ENCODE data around the gene PLPP3.

PLPP3 gene

DNA sequence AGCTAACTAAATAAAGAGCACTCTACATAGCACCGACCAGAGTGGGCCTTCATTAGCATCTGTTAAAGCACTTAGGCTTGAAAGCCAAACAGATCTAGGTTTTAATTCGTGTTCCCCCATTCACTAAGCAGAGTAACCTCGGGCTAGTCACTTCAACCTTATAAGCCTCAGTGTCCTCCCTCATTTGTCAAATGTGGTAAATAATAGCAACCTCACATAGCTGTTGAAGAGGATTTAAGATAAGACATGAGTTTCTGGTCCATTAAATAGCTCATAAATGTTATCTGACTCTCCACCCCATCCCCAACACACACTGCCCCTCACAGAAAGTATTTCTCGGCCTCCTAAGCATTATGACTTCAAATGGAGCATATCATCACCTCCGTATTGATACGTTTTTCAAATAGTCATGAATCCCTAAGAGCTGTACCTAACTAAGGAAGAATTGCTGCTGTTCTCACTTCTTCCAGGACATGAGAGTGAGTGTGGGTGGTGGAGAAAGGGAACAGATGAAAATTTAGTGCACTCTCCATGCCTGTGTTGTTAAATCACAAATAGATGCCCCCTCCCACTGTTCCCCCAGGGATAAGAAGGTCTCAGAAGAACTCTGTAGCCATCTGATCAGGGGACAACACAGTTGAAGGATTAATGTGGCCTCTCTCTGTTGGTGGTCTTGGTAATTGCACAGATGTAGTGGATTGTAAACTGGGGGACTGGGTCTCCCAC is 47.6 kb downstream of the PLPP3 start:
- Histone ChIP-seq H3K9me3 (ENCODE audit: control insufficient read depth, low read depth, low read length) (no peaks in the 10 kb centered on the region), H3K9ac (ENCODE audit: low read length) (no peak overlapping the region), H3K4me3 (ENCODE audit: low read length) (no peak overlapping the region), H3K27ac (ENCODE audit: low read length) (no peak overlapping the region), H3K4me1 (ENCODE audit: control insufficient read depth, low read depth, low read length) (peaks cover 76% of the 10 kb centered on the region), H3K27me3 (ENCODE audit: control insufficient read depth, insufficient read depth, low read length) (no peaks in the 10 kb centered on the region), H3K36me3 (ENCODE audit: control insufficient read depth, low read depth, low read length) (peaks cover 28% of the 10 kb centered on the region)

DNA sequence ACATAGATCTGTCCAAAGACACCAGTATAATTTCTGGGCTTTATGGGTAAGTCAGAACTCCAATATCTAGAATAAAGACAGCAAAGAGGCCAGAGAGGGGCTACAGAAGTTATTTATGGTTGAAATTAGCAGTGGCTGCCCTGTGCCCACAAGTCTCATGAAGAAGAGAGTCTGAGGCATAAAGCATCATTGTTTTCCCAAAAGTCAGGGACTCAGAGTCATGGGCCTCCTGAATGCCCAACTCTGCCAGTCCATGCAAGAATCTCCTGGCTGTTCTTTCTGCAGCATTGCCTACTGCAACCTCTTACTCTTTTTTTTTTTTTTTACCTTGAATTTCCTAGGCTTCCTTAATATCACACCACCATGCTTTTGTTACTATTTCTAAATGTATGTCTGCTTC is 49.6 kb downstream of the PLPP3 start:
- peaks cover 19% of the 10 kb centered on the region for H3K36me3 ChIP-seq (ENCODE audit: control insufficient read depth, low read depth, low read length)
- H3K9ac ChIP-seq (ENCODE audit: low read length), result no peak overlapping the region
- no peaks in the 10 kb centered on the region for H3K9me3 ChIP-seq (ENCODE audit: control insufficient read depth, low read depth, low read length)
- H3K4me3 ChIP-seq (ENCODE audit: low read length), result no peak overlapping the region
- H3K4me1 ChIP-seq (ENCODE audit: control insufficient read depth, low read depth, low read length), result peaks cover 61% of the 10 kb centered on the region
- no peaks in the 10 kb centered on the region for H3K27me3 ChIP-seq (ENCODE audit: control insufficient read depth, insufficient read depth, low read length)
- no peak overlapping the region for H3K27ac ChIP-seq (ENCODE audit: low read length)

DNA sequence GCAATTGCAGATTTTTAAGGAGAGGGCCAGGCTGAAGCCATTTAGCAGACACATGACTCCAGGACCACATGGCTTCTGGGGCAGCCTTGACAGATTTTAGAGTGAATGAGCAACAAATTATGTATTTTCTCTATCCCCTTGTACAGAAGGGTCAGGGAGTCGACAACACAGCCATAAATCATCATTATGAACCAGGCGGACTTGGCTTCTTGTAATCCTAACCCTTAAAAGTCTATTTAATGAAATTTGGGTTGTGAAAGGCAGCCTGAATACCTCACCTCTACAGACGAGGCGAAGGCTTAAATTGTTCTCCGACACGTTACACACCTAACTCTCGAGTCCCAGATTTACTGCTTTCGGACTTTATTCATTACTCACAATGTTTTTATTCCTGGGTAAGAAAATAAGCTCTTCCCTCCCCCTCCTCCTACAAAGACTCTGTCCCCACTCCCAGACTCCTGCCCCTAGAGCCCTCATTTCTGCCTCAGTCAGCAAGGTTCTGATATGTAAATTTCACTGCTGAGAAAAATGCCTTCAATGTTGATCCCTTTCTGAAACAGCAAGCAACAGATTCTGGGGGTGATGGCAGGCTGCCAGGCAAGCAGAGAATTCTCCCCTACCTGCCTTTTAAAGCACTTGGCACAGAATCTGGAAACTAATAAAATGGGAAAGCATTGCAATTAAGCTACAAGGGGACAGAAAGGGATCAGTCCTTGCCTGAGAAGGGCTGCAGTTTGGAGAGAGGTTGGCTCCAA is 51.6 kb downstream of the PLPP3 start:
- Histone ChIP-seq H3K4me1 (ENCODE audit: control insufficient read depth, low read depth, low read length) (peaks cover 47% of the 10 kb centered on the region), H3K9me3 (ENCODE audit: control insufficient read depth, low read depth, low read length) (no peaks in the 10 kb centered on the region), H3K27me3 (ENCODE audit: control insufficient read depth, insufficient read depth, low read length) (no peaks in the 10 kb centered on the region), H3K36me3 (ENCODE audit: control insufficient read depth, low read depth, low read length) (peaks cover 22% of the 10 kb centered on the region), H3K9ac (ENCODE audit: low read length) (no peak overlapping the region), H3K27ac (ENCODE audit: low read length) (peak overlapping the region; percentile 22), H3K4me3 (ENCODE audit: low read length) (no peak overlapping the region)

DNA sequence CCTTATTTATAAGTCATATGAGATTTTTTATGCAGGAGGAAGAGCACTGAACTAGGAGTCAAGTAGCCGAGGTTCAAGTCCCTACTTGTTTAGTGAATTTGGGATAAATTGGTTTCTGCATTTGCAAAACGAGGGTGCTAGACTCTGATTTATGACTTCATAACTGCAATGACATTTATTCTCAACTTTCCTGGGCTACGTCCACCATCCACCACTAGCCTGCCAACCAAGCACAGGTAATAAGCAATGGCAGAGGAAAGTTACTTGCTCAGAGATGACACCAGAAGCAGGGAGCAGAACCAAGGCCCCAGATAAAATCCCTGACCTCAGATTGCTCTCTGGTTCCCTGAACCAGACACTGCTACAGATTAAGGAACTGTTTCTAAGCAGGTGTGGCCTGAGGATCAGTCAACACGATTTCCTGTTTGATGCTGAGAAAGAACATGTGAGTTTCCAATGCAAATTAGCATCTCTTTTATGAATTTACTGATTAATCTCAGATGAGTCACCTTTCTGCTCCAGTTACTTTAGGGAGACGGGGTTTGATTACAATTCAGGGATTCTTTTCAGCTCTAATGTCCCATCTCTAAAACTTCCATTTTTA is 52.7 kb downstream of the PLPP3 start:
- H3K27ac ChIP-seq (ENCODE audit: low read length), result no peak overlapping the region

DNA sequence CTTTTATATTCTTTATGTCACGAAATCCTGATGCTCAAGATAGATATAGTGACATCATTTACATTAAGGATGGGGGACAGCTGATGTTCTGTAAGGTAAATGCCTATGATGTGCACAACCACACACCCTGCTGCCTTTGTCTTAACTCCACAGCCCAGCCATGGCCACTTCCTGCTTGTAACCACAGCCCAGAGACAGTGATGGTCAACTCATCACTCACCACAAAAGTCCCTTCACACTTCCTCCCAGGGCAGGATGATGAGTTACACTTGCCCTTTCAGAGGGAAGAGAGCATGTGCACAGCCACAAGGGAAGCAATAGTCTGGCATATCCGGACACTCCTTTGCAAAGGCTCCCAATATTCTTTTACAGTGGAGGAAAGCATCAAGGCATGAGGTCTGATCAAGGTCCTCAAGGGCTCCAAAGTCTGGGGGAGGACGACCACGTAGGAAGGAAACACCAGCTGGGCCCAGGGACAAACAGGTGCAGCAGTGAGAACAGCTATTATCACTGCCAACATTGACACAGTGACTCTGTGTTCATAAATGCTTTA is 53.8 kb downstream of the PLPP3 start:
- Histone ChIP-seq H3K36me3 (ENCODE audit: control insufficient read depth, low read depth, low read length) (peaks cover 33% of the 10 kb centered on the region), H3K9ac (ENCODE audit: low read length) (no peak overlapping the region), H3K27me3 (ENCODE audit: control insufficient read depth, insufficient read depth, low read length) (no peaks in the 10 kb centered on the region), H3K27ac (ENCODE audit: low read length) (no peak overlapping the region), H3K4me3 (ENCODE audit: low read length) (no peak overlapping the region), H3K9me3 (ENCODE audit: control insufficient read depth, low read depth, low read length) (no peaks in the 10 kb centered on the region), H3K4me1 (ENCODE audit: control insufficient read depth, low read depth, low read length) (peaks cover 31% of the 10 kb centered on the region)

More for the DNA sequence above, 52.7 kb downstream of the PLPP3 start:
- no peaks in the 10 kb centered on the region for H3K27me3 ChIP-seq (ENCODE audit: control insufficient read depth, insufficient read depth, low read length)
- peaks cover 32% of the 10 kb centered on the region for H3K36me3 ChIP-seq (ENCODE audit: control insufficient read depth, low read depth, low read length)
- H3K4me1 ChIP-seq (ENCODE audit: control insufficient read depth, low read depth, low read length), result peaks cover 38% of the 10 kb centered on the region
- H3K9me3 ChIP-seq (ENCODE audit: control insufficient read depth, low read depth, low read length), result no peaks in the 10 kb centered on the region
- H3K9ac ChIP-seq (ENCODE audit: low read length), result no peak overlapping the region
- no peak overlapping the region for H3K4me3 ChIP-seq (ENCODE audit: low read length)

DNA sequence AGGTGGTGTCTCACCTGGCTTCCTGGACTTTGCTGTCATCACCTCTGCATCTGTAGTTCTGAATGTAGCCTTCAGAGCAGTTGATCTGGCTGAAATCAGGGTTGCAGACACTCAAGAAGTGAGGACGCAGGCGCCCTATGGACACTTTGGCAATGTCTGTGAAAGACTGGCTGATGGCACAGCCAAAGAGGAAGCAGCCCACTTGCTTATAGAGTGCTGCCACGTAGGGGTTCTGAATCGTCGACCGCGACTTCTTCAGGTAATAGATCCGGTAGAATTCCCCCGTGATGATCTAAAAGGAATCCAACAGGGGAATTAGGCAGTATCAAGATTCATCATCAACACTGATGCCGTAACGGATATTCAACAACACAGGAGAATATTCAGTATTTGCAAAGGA is 55.1 kb downstream of the PLPP3 start:
- Histone ChIP-seq H3K4me1 (ENCODE audit: control insufficient read depth, low read depth, low read length) (peaks cover 34% of the 10 kb centered on the region), H3K36me3 (ENCODE audit: control insufficient read depth, low read depth, low read length) (peaks cover 36% of the 10 kb centered on the region), H3K9ac (ENCODE audit: low read length) (no peak overlapping the region), H3K27me3 (ENCODE audit: control insufficient read depth, insufficient read depth, low read length) (no peaks in the 10 kb centered on the region), H3K27ac (ENCODE audit: low read length) (no peak overlapping the region), H3K9me3 (ENCODE audit: control insufficient read depth, low read depth, low read length) (no peaks in the 10 kb centered on the region), H3K4me3 (ENCODE audit: low read length) (no peak overlapping the region)

DNA sequence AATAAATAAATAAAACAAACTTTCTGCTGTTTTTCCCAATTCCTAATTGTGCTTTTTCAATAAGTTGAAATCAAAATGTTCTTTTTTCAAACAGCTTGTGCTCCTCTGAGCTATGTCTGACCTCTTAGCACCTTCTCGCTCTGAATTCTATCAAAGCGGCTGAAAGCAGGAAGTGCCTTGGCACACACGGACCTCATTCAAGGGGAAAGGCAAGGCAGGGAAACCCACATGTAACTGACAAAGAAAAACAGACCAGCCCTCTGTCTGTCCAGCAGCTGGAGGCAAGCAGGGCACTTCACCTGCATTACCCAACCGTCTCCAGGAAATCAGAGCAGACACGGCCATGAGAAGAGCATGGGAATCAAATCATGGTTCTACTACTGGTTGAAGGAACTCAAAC is 56.7 kb downstream of the PLPP3 start:
- Histone ChIP-seq H3K27me3 (ENCODE audit: control insufficient read depth, insufficient read depth, low read length) (no peaks in the 10 kb centered on the region), H3K36me3 (ENCODE audit: control insufficient read depth, low read depth, low read length) (peaks cover 44% of the 10 kb centered on the region), H3K4me1 (ENCODE audit: control insufficient read depth, low read depth, low read length) (peaks cover 18% of the 10 kb centered on the region), H3K4me3 (ENCODE audit: low read length) (no peak overlapping the region), H3K9me3 (ENCODE audit: control insufficient read depth, low read depth, low read length) (no peaks in the 10 kb centered on the region), H3K9ac (ENCODE audit: low read length) (no peak overlapping the region), H3K27ac (ENCODE audit: low read length) (no peak overlapping the region)

DNA sequence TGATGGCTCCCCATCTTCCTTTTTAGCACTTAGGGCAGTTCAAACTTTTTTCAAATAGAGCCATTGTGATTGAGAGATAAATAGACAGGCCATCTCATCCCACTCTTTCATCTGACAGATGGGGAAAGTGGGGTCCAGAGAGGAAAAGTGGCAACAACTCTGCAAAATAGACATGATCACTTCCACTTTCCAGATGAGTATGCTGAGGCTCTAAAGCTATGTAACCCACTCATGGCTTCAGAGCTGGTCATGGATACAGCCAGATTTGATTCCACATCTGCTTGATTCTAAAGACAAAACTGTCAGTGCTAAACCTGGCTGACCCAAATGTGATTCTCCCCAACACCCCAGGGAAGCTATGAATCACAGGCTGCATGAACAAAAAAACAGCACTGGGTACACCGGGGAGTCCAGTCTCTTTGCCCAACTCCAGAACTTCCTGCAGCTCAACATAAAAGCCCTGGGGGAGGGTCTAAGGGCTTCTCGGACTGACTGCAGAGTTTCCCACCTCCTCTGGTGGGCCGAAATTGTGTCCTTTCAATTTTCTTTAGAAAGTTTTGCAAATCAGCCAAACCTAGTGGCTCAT is 59.3 kb downstream of the PLPP3 start:
- no peaks in the 10 kb centered on the region for H3K27me3 ChIP-seq (ENCODE audit: control insufficient read depth, insufficient read depth, low read length)
- no peak overlapping the region for H3K4me3 ChIP-seq (ENCODE audit: low read length)
- H3K36me3 ChIP-seq (ENCODE audit: control insufficient read depth, low read depth, low read length), result peaks cover 49% of the 10 kb centered on the region
- H3K9me3 ChIP-seq (ENCODE audit: control insufficient read depth, low read depth, low read length), result no peaks in the 10 kb centered on the region
- peaks cover 23% of the 10 kb centered on the region for H3K4me1 ChIP-seq (ENCODE audit: control insufficient read depth, low read depth, low read length)
- H3K9ac ChIP-seq (ENCODE audit: low read length), result no peak overlapping the region
- no peak overlapping the region for H3K27ac ChIP-seq (ENCODE audit: low read length)

DNA sequence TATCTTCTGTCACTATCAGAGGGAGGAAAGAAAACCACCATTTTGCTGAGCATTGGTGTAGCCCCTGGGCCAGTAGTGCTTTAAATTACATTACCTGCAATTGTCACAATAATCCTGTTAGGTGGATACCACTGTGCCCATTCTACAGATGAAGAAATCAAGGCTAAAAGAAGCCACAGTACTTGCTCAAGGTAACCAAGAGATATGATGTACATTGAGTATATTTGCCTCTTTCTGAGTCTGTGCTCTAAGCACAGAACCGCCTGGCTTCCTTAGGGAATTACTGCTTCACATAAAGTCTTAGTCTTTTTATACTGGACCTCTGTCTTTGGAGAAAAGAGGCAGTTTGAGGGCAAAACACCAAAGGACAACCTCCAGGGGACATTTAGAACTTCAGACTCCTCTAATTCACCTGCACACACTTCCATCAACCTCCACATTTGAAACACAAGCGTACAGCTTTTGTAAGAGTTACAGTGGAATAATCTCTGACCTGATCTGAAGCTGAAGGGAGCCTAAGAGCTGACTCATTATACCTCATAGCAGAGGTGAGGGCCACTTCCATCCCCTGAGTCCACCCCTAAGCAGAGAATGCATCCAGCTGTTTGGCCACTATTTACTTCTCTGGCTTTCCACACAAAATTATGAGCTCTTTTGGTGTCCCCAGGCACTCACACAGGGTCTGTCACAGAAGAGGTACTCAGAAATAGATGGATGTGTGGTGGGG is 61.8 kb downstream of the PLPP3 start:
- Histone ChIP-seq H3K9me3 (ENCODE audit: control insufficient read depth, low read depth, low read length) (no peaks in the 10 kb centered on the region), H3K4me3 (ENCODE audit: low read length) (no peak overlapping the region), H3K9ac (ENCODE audit: low read length) (no peak overlapping the region), H3K27me3 (ENCODE audit: control insufficient read depth, insufficient read depth, low read length) (no peaks in the 10 kb centered on the region), H3K36me3 (ENCODE audit: control insufficient read depth, low read depth, low read length) (peaks cover 37% of the 10 kb centered on the region), H3K4me1 (ENCODE audit: control insufficient read depth, low read depth, low read length) (peaks cover 23% of the 10 kb centered on the region), H3K27ac (ENCODE audit: low read length) (no peak overlapping the region)

DNA sequence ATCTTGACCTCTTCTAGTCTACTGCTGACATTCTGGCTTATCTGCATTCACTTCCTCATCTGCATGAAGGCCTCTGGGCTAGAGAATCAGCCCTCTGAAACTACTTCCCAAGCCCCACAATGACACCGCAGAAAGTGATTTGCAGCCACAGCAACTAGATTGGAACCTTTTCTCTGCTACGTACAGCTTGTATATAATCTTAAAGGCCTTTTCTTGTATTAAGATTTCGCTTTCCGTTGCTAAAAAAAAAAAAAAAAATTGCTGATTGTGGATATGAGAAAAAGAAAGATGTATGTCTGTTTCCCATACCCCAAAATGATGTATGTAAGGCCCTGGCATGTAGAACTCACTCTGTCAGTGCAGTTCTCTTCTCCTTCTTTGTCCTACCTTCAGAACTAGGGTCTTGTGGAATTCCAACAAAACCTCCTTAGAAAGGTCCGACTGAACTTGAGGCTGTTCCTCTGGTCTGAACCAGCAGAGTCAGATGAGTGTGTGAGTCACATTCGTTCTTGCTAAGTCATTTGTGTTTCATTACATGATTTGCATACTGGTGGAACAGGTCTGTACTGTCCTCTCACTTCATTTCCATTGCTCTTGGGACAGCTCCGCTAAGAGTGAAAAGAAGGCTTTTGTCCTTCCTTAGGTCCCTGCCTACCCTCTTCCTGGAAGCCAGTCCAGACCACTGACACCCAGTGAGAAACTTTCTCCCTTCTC is 62.7 kb downstream of the PLPP3 start:
- Histone ChIP-seq H3K9me3 (ENCODE audit: control insufficient read depth, low read depth, low read length) (no peaks in the 10 kb centered on the region), H3K4me3 (ENCODE audit: low read length) (no peak overlapping the region), H3K27ac (ENCODE audit: low read length) (peak overlapping the region; percentile 1), H3K4me1 (ENCODE audit: control insufficient read depth, low read depth, low read length) (peaks cover 22% of the 10 kb centered on the region), H3K36me3 (ENCODE audit: control insufficient read depth, low read depth, low read length) (peaks cover 33% of the 10 kb centered on the region), H3K9ac (ENCODE audit: low read length) (no peak overlapping the region), H3K27me3 (ENCODE audit: control insufficient read depth, insufficient read depth, low read length) (no peaks in the 10 kb centered on the region)
